22Rv1 (cell line): ENCODE data around the gene PLD6.

ENCODE experiments used
- H3K27ac ChIP-seq: fragments of 450-650 bp; 2 replicates; pipeline ENCODE4 v1.5.1; 2017
- CTCF ChIP-seq: fragments of 450-650 bp; IDR thresholded peaks from 2 replicates; pipeline ENCODE4 v1.5.1; 2017; ENCODE audit warnings: mild to moderate bottlenecking
- ZFX ChIP-seq: fragments of 450-650 bp; IDR thresholded peaks from 2 replicates; pipeline ENCODE4 v1.6.1; 2017; ENCODE audit warnings: antibody characterized with exemption, borderline replicate concordance

Gene PLD6

GRCh38 chr17:17215575-17215974 lies 9.4 kb upstream of the PLD6 start:
- TF ChIP-seq ZFX, result no peak
- no peak overlapping the region for H3K27ac ChIP-seq

- H3K27ac ChIP-seq, result no peak overlapping the region
- TF ChIP-seq CTCF (no peak), ZFX (no peak)
These were observed 8.7 kb upstream of the PLD6 start for GRCh38 chr17:17214646-17215436.

GRCh38 chr17:17213775-17214174 lies 7.6 kb upstream of the PLD6 start:
- no peak overlapping the region for H3K27ac ChIP-seq
- TF ChIP-seq ZFX (no peak), CTCF (no peak)

GRCh38 chr17:17207998-17208397 lies 1.9 kb upstream of the PLD6 start:
- peak overlapping the region; percentile 81 for H3K27ac ChIP-seq

GRCh38 chr17:17206913-17207335 lies 791 bp upstream of the PLD6 start:
- peak overlapping the region; percentile 81 for H3K27ac ChIP-seq
- no peak for TF ChIP-seq ZFX
- TF ChIP-seq CTCF, result no peak

More at GRCh38 chr17:17207998-17208397, 1.9 kb upstream of the PLD6 start:
- TF ChIP-seq CTCF (no peak), ZFX (no peak)

- TF ChIP-seq CTCF (no peak), ZFX (no peak)
- H3K27ac ChIP-seq, result peak overlapping the region; percentile 81
These were observed 587 bp downstream of the PLD6 start for GRCh38 chr17:17205368-17206123.

- no peak for TF ChIP-seq CTCF
- TF ChIP-seq ZFX, result no peak
- H3K27ac ChIP-seq, result peak overlapping the region; percentile 81
These were observed 1.4 kb downstream of the PLD6 start for GRCh38 chr17:17204635-17205231.
